Activated naive CD4-positive, alpha-beta T cell treated with anti-CD3 and anti-CD28 coated beads for 36 hours (primary cell): ENCODE data around the gene ANKEF1. TPM values are rescaled to one million over a fixed set of nuclear protein-coding genes. Genes with fewer than 3 reads are reported as not detected.

Experiments
- CTCF ChIA-PET: fragments of 350-600 bp; sonication (Branson Sonifier 250); formaldehyde crosslinking; loops from one replicate; lab custom pipeline; 2021; ENCODE audit warnings: antibody characterized with exemption; lab: Charles Lee
- DNase-seq: peaks from one replicate; pipeline ENCODE4 v3.0.0-alpha.2; 2020
- H3K27ac Mint-ChIP-seq: one replicate; pipeline ENCODE4 v1.8.0; 2021; ENCODE audit warnings: mild to moderate bottlenecking, mixed read lengths
- H3K27me3 Mint-ChIP-seq: one replicate; pipeline ENCODE4 v1.8.0; 2021; ENCODE audit warnings: low read depth, mixed read lengths
- H3K36me3 Mint-ChIP-seq: one replicate; pipeline ENCODE4 v1.8.0; 2021; ENCODE audit warnings: low read depth, mixed read lengths
- H3K4me1 Mint-ChIP-seq: one replicate; pipeline ENCODE4 v1.8.0; 2021; ENCODE audit warnings: low read depth, mixed read lengths
- H3K4me3 Mint-ChIP-seq: one replicate; pipeline ENCODE4 v1.8.0; 2021; ENCODE audit warnings: mild to moderate bottlenecking, moderate library complexity, mixed read lengths
- H3K9me3 Mint-ChIP-seq: one replicate; pipeline ENCODE4 v1.8.0; 2021; ENCODE audit warnings: mixed read lengths
- intact Hi-C: fragments of 100-400 bp; cut with micrococcal nuclease; formaldehyde crosslinking; loops from one replicate; pipeline ENCODE4 v1.15.1; 2023
- total RNA-seq, 2 experiments: library from RNA; stranded (reverse); gene quantifications; one replicate each; pipeline ENCODE4 v1.2.3, GENCODE V29; 2021

The ANKEF1 gene
- total RNA-seq, 2 experiments from 2014 or later, result 2.8 to 3.2 TPM

DNA sequence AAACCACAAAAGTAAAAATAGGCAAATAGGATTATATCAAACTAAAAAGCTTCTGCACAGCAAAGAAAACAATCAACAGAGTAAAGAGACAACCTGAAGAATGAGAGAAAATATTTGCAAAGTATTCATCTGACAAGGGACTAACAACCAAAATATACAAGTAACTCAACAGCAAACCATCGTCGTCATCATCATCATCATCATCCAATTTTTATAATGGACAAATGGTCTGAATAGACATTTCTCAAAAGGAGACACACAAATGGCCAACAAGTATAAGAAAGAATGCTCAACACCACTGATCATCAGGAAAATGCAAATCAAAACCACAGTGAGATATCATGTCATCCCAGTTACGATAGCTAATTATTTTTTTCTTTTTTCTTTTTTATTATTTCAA, 62.0 kb downstream of the ANKEF1 start:
- intact Hi-C loops, result loop anchor here (10.0 kb wide), 3 partner anchors 258 to 1448 kb away; no protein-coding TSS in a partner anchor
- Mint-ChIP-seq H3K36me3 (no peaks in the 10 kb centered on the region), H3K4me3 (no peak overlapping the region), H3K9me3 (no peaks in the 10 kb centered on the region), H3K4me1 (no peaks in the 10 kb centered on the region), H3K27me3 (peaks cover 16% of the 10 kb centered on the region), H3K27ac (no peak overlapping the region)
- no peak for DNase-seq
- CTCF ChIA-PET, result no interaction called here

DNA sequence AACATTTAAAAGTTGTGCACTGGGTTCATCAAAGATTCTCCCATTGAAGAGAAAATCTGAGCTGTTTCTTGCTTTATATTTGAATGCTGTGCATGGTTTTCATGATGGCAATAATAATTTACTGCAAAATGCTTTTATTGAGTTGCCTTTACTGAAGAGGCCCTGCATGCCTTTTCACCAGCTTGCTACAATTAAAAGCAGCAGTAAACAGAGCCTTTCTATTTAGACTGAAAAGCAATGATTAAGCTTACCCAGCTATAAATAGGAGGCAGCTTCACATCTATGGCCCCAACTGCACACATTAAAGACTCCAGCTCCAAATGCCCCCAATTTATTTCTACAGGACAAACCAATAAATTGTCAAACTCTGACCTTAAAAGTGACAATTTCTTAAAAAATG, 70.3 kb downstream of the ANKEF1 start:
- CTCF ChIA-PET, result interaction anchor here (1.7 kb wide), 1 partner anchor 14 kb away, joined by 9 read pairs; no protein-coding TSS in a partner anchor
- no peaks in the 10 kb centered on the region for H3K9me3 Mint-ChIP-seq

More for the DNA sequence above, 70.3 kb downstream of the ANKEF1 start:
- H3K27ac Mint-ChIP-seq, result no peak overlapping the region
- H3K4me1 Mint-ChIP-seq, result no peaks in the 10 kb centered on the region
- peaks cover 5% of the 10 kb centered on the region for H3K27me3 Mint-ChIP-seq
- H3K4me3 Mint-ChIP-seq, result no peak overlapping the region
- intact Hi-C loops, result no loop called here
- no peaks in the 10 kb centered on the region for H3K36me3 Mint-ChIP-seq
- no peak for DNase-seq

Other genes starting within 250 kb of the ANKEF1 start
- not detected for gene PAK5, start 195.9 kb upstream of the ANKEF1 start, total RNA-seq
- not detected for gene SNAP25, start 183.8 kb downstream of the ANKEF1 start, total RNA-seq